Measurements from ENCODE around the gene FXYD4.

FXYD4 gene

DNA sequence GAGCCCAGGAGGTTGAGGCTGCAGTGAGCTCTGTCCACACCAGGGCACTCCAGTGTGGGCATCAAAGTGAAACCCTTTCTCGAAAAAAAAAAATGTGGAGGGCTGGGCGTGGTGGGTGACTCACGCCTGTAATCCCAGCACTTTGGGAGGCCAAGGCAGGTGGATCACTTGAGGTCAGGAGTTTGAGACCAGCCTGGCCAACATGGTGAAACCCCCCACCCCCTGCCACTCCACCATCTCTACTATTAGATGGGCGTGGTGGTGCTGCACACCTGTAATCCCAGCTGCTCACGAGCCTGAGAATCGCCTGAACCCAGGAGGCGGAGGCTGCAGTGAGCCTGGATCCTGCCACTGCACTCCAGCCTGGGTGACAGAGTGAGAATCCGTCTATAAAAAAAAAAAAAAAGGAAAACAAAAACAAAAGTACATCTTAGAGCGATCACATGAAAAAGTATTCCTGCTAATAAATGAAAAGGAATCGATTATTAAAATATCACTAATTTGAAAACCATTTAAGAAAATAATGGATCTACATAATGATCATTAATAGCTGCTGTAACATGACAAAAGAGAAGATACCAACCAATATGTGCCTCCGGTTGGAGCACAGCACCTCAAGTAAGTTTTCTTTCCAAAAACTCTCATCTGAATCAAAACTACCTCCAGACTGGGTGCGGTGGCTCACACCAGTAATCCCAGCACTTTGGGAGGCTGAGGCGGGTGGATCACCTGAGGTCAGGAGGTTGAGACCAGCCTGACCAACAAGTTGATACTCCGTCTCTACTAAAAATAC is 32.7 kb downstream of the FXYD4 start:
- TF ChIP-seq, protein P1, sequence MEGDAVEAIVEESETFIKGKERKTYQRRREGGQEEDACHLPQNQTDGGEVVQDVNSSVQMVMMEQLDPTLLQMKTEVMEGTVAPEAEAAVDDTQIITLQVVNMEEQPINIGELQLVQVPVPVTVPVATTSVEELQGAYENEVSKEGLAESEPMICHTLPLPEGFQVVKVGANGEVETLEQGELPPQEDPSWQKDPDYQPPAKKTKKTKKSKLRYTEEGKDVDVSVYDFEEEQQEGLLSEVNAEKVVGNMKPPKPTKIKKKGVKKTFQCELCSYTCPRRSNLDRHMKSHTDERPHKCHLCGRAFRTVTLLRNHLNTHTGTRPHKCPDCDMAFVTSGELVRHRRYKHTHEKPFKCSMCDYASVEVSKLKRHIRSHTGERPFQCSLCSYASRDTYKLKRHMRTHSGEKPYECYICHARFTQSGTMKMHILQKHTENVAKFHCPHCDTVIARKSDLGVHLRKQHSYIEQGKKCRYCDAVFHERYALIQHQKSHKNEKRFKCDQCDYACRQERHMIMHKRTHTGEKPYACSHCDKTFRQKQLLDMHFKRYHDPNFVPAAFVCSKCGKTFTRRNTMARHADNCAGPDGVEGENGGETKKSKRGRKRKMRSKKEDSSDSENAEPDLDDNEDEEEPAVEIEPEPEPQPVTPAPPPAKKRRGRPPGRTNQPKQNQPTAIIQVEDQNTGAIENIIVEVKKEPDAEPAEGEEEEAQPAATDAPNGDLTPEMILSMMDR (conservative IDR thresholded peaks at IDR 0.05; ENCODE audit: low read depth, low read length), result no peak
- H3K4me3 ChIP-seq (ENCODE audit: low read depth, low read length), result no peak overlapping the region

DNA sequence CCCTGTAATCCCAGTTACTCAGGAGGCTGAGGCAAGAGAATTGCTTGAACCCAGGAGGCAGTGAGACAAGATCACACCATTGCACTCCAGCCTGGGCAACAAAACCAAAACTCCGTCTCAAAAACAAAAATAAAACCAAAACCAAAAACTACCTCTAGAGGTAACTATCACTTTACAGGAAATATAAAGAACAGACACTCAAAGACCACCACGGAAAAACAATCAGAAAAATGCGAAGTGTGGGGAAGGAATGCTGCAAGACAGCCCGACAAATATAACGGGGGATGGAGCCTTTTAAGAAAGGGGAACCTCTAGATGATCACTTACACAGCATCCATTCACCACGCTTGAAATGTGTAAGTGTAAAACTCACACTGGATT is 33.3 kb downstream of the FXYD4 start:
- TF ChIP-seq, protein P1 (conservative IDR thresholded peaks at IDR 0.05; ENCODE audit: low read depth, low read length), result no peak
- no peak overlapping the region for H3K4me3 ChIP-seq (ENCODE audit: low read depth, low read length)
- DNase-seq (ENCODE audit: low read depth), result no peak

More for the DNA sequence above, 32.7 kb downstream of the FXYD4 start:
- no peak for DNase-seq (ENCODE audit: low read depth)

DNA sequence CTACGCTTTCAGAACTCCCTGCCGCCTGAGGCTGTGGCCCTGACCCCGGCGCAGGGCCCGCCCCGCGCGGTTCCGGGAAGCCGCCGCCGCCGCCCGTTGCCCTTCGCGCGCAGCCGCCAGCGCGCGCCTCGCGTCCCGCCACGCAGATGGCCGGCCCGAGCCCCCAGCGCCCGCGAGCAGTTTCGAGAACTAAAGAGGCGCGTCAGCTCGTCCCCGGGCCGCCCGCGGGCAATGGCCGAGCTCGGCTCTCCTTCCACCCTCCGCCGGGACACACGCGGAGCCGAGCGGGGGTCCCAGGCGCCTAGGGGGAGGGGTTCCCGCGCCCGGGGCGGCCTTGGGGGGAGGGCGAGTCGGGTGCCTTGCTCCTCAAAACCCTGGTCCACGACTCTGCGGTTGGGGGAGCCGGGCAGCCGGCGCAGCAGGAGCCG is 35.7 kb downstream of the FXYD4 start:
- TF ChIP-seq, protein P1 (conservative IDR thresholded peaks at IDR 0.05; ENCODE audit: low read depth, low read length), result no peak
- peak; percentile 50 for DNase-seq (ENCODE audit: low read depth)
- peak overlapping the region; percentile 85 for H3K4me3 ChIP-seq (ENCODE audit: low read depth, low read length)

DNA sequence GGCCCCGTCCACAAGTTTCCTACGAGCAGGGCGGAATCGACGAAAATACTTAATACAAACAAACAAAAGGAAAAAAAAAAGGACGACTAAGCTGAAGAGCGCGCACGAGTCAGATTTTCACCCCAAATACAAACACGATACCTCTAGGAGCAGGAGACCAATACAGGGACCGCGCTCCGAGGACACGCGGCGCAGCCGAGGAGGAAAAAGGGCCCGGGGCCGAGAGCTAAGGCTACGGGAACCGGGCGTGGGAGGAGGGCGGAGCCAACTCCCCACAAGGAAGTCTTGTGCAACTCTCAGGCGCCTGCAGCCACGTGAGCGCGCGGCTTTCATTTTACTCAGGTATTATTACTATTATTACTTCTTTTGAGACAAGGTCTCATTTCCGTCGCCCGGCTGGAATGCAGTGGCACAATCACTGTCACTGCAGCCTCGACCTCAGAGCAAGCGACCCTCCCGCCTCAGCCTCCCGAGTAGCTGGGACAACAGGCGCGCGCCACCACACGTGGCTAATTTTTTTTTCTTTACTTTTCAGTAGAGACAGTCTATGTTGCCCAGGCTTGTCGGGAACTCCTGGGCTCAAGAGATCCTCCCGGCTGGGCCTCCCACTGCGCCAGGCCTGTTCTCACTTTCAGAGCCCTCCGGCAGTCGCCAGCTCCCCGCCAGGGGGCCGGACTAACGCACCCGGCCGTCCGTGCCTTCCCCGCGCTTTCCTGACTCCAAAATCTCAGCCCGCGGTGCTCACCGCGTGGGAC is 36.3 kb downstream of the FXYD4 start:
- TF ChIP-seq, protein P1 (conservative IDR thresholded peaks at IDR 0.05; ENCODE audit: low read depth, low read length), result peak; percentile 67
- DNase-seq (ENCODE audit: low read depth), result peak; percentile 94
- peak overlapping the region; percentile 85 for H3K4me3 ChIP-seq (ENCODE audit: low read depth, low read length)

DNA sequence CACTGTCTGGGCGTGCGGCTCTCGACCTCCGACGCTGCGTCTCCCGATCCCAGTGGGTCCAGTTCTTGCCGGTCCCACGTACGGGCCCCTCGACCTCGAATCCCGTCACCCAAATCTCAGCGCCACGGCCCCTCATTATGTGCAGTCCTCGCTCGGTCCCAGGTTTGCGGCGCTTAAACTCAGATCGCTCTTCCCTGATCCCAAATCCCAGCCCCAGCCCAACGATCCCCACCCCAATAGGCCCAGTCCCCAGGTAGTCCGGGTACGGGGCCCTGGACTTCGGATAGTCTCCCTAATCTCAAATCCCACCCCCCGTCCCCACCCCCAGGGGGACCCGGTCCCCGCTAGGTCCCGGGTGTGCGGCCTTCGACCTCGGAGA is 36.9 kb downstream of the FXYD4 start:
- peak overlapping the region; percentile 85 for H3K4me3 ChIP-seq (ENCODE audit: low read depth, low read length)
- no peak for DNase-seq (ENCODE audit: low read depth)
- TF ChIP-seq, protein P1 (conservative IDR thresholded peaks at IDR 0.05; ENCODE audit: low read depth, low read length), result no peak

DNA sequence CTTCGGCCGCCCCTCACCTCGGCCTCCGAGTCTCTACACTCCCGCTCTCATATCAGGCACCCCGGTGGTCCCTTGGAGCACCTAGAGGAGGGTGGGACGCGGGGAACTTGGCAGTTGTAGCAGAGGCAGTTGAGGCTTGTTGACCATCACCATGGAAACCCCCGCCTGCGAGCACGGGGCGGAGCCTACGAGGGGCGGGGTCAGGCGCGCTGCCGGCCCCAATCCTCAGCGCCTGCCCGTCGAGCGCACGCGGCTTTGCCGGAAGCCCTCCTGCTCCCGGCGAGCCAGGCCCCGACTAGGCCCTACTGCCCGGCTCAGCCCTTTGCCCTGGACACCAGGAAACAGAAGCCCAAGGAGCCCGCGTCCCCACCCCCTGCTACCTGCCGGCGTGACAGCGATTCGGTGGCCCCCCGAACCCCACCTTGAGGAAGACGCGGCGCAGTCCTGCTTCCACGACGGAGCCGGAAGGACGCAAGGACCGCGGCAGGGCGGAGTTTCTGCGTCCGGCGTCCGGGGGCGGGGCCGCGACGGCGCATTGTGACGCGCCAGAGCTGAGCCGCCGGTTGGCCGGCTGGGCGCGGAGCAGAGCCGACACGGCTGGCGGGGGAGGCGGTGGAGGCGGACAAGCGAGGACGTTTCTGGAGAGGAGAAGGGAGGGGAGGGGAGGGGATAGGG is 37.4 kb downstream of the FXYD4 start, which contains the start of gene HNRNPF:
Gene HNRNPF, minus strand, starts transcription at position 477 of the 675 bp plus-strand sequence. CDS start 21,302 bp downstream, outside the sequence.
- peak within 1 kb of the TSS; percentile 85 for H3K4me3 ChIP-seq (ENCODE audit: low read depth, low read length)
- TF ChIP-seq, protein P1 (conservative IDR thresholded peaks at IDR 0.05; ENCODE audit: low read depth, low read length), result no peak
- DNase-seq (ENCODE audit: low read depth), result peak; percentile 98
